Measurements from ENCODE around the gene KCNJ11. TPM values are rescaled to one million over a fixed set of nuclear protein-coding genes. Genes with fewer than 3 reads are reported as not detected.

KCNJ11 gene
- total RNA-seq, 1 donor from 2014 or later = 0.79 TPM

DNA sequence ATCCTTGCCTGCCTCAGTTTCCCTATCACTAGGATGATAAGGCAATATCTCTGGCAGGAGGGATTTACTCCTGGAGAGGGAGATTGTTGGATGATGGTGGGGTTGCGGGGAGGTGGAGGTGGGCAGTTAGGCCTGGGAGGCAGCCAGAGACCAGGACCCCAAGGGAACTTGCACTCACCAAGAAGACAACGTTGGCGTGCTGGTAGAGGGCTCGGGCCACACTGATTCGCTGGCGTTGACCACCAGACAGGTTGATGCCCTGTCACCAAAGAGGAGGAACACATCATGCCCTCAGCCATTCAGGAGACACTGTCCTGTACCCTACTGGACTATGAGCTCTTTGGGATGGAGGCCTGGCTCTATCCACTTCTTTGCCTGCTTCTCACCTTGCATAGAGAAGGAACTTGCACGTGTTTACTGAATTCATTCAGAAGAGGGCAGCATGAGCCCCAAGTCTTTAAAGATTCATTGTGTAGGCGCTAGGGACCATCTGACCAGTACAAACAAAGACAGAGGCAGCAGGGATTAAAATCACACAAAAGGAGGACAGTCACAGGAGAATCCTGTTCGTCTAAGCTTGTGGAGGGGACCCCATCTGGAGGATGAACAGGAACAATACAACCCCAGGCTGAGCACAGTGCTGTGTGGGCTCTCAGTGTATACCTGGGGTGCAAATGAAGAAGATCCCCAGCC is 24.2 kb upstream of the KCNJ11 start:
- TF ChIP-seq, protein P1, sequence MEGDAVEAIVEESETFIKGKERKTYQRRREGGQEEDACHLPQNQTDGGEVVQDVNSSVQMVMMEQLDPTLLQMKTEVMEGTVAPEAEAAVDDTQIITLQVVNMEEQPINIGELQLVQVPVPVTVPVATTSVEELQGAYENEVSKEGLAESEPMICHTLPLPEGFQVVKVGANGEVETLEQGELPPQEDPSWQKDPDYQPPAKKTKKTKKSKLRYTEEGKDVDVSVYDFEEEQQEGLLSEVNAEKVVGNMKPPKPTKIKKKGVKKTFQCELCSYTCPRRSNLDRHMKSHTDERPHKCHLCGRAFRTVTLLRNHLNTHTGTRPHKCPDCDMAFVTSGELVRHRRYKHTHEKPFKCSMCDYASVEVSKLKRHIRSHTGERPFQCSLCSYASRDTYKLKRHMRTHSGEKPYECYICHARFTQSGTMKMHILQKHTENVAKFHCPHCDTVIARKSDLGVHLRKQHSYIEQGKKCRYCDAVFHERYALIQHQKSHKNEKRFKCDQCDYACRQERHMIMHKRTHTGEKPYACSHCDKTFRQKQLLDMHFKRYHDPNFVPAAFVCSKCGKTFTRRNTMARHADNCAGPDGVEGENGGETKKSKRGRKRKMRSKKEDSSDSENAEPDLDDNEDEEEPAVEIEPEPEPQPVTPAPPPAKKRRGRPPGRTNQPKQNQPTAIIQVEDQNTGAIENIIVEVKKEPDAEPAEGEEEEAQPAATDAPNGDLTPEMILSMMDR (IDR thresholded peaks at IDR 0.05; ENCODE audit: insufficient read depth, low read length, severe bottlenecking) = no peak
- H3K27me3 ChIP-seq (ENCODE audit: control insufficient read depth, insufficient read depth, low read length) = peaks cover 5% of the 10 kb centered on the region
- H3K36me3 ChIP-seq (ENCODE audit: control insufficient read depth, insufficient read depth, low read length) = no peaks in the 10 kb centered on the region
- no peak overlapping the region for H3K4me3 ChIP-seq (ENCODE audit: low read depth, low read length)
- DNase-seq (ENCODE audit: low read depth) (no peak), FAIRE-seq (no peak)

DNA sequence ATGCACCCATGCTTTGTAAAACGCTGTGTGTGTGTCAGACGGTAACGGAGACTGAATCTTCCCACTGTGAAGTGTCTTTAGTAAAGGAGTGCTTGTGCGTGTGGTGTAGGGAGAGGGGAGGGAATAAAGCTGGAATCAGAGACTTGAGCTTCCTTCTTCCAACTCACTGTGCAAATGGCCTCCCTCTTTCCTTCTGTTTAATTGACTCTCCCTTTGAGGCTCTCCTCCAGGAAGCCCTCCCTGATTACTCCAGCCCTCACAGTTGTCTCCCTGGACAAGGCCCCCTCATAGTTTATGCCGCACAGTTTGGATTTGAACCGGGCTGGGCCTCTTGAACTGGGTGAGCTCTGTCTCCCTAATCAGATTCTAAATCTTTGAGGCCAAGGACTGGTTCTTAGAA is 23.0 kb upstream of the KCNJ11 start:
- H3K4me3 ChIP-seq (ENCODE audit: low read depth, low read length) = no peak overlapping the region
- DNase-seq (ENCODE audit: low read depth) (no peak), FAIRE-seq (no peak)
- no peaks in the 10 kb centered on the region for H3K36me3 ChIP-seq (ENCODE audit: control insufficient read depth, insufficient read depth, low read length)
- TF ChIP-seq, protein P1 (IDR thresholded peaks at IDR 0.05; ENCODE audit: insufficient read depth, low read length, severe bottlenecking) = no peak
- peaks cover 5% of the 10 kb centered on the region for H3K27me3 ChIP-seq (ENCODE audit: control insufficient read depth, insufficient read depth, low read length)

DNA sequence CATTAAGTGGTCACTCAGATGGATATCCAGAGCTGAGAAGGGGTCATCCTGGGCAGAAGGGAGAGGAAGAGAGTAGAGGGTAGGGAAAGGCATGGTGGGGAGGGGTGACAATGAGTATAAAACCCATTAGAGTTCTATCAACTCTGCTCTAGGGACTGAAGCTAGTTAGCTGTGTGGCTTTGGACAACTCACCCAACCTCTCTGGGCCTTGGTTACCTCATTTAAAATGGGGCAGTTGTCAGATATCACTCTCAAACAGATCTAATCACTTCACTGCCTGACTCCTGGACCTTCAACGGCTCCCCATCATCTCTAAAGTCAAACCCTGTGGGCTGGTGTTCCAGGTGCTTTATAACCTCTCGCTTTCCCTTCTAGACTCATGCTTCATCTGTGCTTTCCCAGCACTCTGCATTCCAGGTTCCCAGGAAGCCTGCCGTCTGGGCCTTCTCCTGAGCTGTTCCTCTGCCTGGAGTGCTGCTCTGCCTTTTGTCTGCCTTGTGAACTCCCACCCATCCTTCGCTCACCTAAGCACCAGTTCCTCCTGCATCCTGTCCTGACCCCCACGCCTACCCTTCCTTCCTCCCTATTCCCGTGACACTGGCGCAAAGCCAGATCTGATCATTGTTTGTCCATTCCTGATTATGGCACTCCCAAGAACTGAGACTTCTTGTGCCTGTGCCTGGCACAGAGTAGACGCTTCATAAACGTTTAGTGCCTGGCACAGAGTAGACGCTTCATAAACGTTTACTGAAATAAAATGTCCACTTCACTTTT is 22.3 kb upstream of the KCNJ11 start:
- Histone ChIP-seq H3K4me3 (ENCODE audit: low read depth, low read length) (no peak overlapping the region), H3K36me3 (ENCODE audit: control insufficient read depth, insufficient read depth, low read length) (no peaks in the 10 kb centered on the region), H3K27me3 (ENCODE audit: control insufficient read depth, insufficient read depth, low read length) (peaks cover 5% of the 10 kb centered on the region)
- FAIRE-seq (peak; percentile 87), DNase-seq (ENCODE audit: low read depth) (no peak)
- TF ChIP-seq, protein P1 (IDR thresholded peaks at IDR 0.05; ENCODE audit: insufficient read depth, low read length, severe bottlenecking) = no peak

DNA sequence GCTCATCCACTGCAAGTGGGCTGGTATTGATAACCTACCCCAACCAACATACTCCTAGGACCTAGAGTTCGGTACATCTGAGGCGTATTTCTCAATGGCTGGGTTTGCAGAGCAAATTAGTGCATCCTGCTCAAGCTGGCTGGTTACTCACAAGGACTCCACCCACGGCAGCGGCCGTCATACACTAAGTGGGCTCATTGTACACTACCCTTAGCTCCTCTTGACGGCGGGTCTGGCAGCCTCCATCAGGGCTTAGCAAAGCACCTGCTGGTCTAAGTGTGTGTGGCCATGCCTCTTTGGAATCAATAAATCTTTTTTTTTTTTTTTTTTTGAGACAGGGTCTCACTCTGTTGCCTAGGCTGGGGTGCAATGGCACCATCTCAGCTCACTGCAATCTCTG is 20.2 kb upstream of the KCNJ11 start:
- no peak for DNase-seq (ENCODE audit: low read depth)
- no peak for FAIRE-seq
- H3K36me3 ChIP-seq (ENCODE audit: control insufficient read depth, insufficient read depth, low read length) = no peaks in the 10 kb centered on the region
- H3K4me3 ChIP-seq (ENCODE audit: low read depth, low read length) = no peak overlapping the region
- peaks cover 2% of the 10 kb centered on the region for H3K27me3 ChIP-seq (ENCODE audit: control insufficient read depth, insufficient read depth, low read length)
- TF ChIP-seq, protein P1 (IDR thresholded peaks at IDR 0.05; ENCODE audit: insufficient read depth, low read length, severe bottlenecking) = no peak

DNA sequence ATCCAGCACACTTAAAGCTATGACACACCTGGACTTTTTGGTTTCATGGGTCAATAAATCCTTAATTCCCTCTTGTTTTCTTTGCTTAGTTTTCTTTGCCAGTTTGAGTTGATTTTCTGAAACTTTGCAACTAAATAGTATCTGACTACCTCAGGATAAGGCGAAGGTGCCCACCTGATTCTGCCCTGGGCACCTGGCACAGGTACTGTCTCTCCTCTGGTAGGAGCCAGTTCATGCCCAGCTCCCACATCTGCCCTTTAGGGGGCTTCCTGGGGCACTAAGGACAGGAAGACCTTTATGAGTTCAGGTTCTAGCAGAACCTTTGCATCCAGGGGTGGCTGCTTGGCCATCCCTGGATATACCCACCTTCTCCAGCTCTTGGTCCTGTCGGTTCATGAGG is 19.6 kb upstream of the KCNJ11 start:
- Histone ChIP-seq H3K36me3 (ENCODE audit: control insufficient read depth, insufficient read depth, low read length) (no peaks in the 10 kb centered on the region), H3K27me3 (ENCODE audit: control insufficient read depth, insufficient read depth, low read length) (peaks cover under 1% of the 10 kb centered on the region), H3K4me3 (ENCODE audit: low read depth, low read length) (no peak overlapping the region)
- TF ChIP-seq, protein P1 (IDR thresholded peaks at IDR 0.05; ENCODE audit: insufficient read depth, low read length, severe bottlenecking) = no peak
- FAIRE-seq = no peak
- no peak for DNase-seq (ENCODE audit: low read depth)
